Adrenal gland (tissue), 12 donors: ENCODE data around the gene EIF4A3. TPM values are rescaled to one million over a fixed set of nuclear protein-coding genes. Genes with fewer than 3 reads are reported as not detected.

Experiments used
- DNase-seq, 7 donors: peaks; one replicate each; pipeline ENCODE4 v3.0.0-alpha.2; 2019 to 2020
- H3K27ac ChIP-seq, 5 donors: fragments of 200-600 bp; sonication (generic) in 4 of 5; 1 replicate in 3 of 5; 2 replicates in 2 of 5; pipeline versions ENCODE4 v1.5.1 to v1.8.0; 2016 to 2020; ENCODE audit warnings: mild to moderate bottlenecking in 1 of 5
- H3K27me3 ChIP-seq: fragments of 200-600 bp; 2 replicates; pipeline ENCODE4 v1.8.0; 2021
- H3K36me3 ChIP-seq, 2 donors: fragments of 200-600 bp; replicated peaks in 1 of 2; 1 replicate in 1 of 2; 2 replicates in 1 of 2; pipeline versions ENCODE4 v1.5.1 to v1.8.0; 2018 to 2022
- H3K4me1 ChIP-seq, 2 donors: fragments of 200-600 bp; replicated peaks in 1 of 2; 1 replicate in 1 of 2; 2 replicates in 1 of 2; pipeline versions ENCODE4 v1.5.1 to v1.8.0; 2018 to 2021
- H3K4me3 ChIP-seq, 4 donors: fragments of 200-600 bp; sonication (generic) in 3 of 4; one replicate each; pipeline ENCODE4 v1.5.1; 2016 to 2018
- H3K9me3 ChIP-seq, 3 donors: fragments of 200-600 bp; sonication (generic) in 1 of 3; replicated peaks in 1 of 3; 1 replicate in 2 of 3; 2 replicates in 1 of 3; pipeline versions ENCODE4 v1.5.1 to v1.8.0; 2016 to 2021
- CTCF ChIP-seq, 6 experiments: fragments of 450-650 bp in 4 of 6; fragments of 200-600 bp in 2 of 6; sonication (generic) in 1 of 6; IDR thresholded peaks; 1 replicate in 5 of 6; 2 replicates in 1 of 6; pipeline versions ENCODE4 v1.5.1 to v1.8.0; 2016 to 2021; ENCODE audit warnings: antibody characterized with exemption in 6 of 6, mild to moderate bottlenecking in 2 of 6, moderate library complexity in 1 of 6
- POLR2A ChIP-seq, 2 donors: fragments of 450-650 bp; IDR thresholded peaks; one replicate each; pipeline ENCODE4 v1.6.1; 2017; ENCODE audit warnings: antibody characterized with exemption in 2 of 2, mild to moderate bottlenecking in 2 of 2, moderate library complexity in 1 of 2
- WGBS, 4 donors: extraction: QIAGEN DNeasy Blood & Tissue Kit in 2 of 4; methylation state at CpG; one replicate each; pipeline versions ENCODE4 v1.1.5 to v1.1.7; 2013 to 2017; 5-methylcytosine and 5-hydroxymethylcytosine counted together
- intact Hi-C, 2 donors: fragments of 100-400 bp; cut with DNase I; formaldehyde crosslinking; loops; one replicate each; pipeline versions ENCODE4 v1.14.1 to v1.15.0; 2022 to 2023
- polyA plus RNA-seq, 3 donors: library from polyadenylated mRNA; stranded (reverse); fragments of 200-250 nt in 2 of 3; fragments of 350-450 nt in 1 of 3; fragmentation: Illumina TruSeq in 1 of 3; extraction: RNeasy Lipid Tissue Mini Kit (QIAGEN cat#74804) in 1 of 3; gene quantifications; one replicate each; pipeline ENCODE4 v1.2.3, GENCODE V29; 2013 to 2014
- total RNA-seq, 9 donors: library from RNA; depleted of rRNA in 4 of 9; stranded (reverse); fragments of >200 nt in 4 of 9; fragments of 120-200 nt in 1 of 9; fragmentation: NEBNext Ultra II Directional in 1 of 9; extraction: Animal tissue kit (Norgen Biotek cat#: 25700) in 1 of 9; gene quantifications; one replicate each; pipeline versions ENCODE4 v1.1.0 to v1.2.4, GENCODE V29; 2013 to 2023
- donor health status: healthy with polysubstance abuse.
- donor health status: Bipolar disorder and iron deficiency.
- donor health status: DM: yes; HTN: yes; CAD: no.
- donor health status: DM: no; HTN: no; CAD: no.
- donor health status: DM: no; HTN: no; CAD: no.
- donor health status: DM: yes; HTN: yes; CAD: no.

The EIF4A3 gene
- total and polyA plus RNA-seq, 12 donors = 31.0 to 161 (median 81.0) TPM

DNA sequence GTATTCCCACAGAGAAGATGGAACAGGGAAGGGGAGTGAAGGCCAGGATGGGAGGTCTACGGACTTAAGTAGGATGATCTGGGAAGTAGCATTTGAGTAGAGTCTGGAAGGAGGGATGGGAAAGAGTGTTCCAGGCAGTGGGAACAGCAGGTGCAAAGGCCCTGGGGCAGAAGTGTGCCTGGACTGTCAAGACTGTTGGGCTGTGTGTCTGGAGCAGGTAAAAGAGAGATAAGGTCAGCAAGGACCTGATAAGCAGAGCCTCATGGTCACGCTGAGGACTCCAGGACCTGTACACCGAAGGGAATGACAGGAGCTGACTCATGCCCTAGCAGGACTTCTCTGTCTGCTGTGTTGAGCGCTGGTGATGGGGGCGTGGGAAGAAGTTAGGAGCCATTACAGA lies 22.2 kb upstream of the EIF4A3 start:
- H3K27ac ChIP-seq = no peak overlapping the region
- no peaks in the 10 kb centered on the region for H3K4me1 ChIP-seq
- WGBS, 4 donors = 63 to 82% (median 75%) methylated on average over 5 of the region's 5 CpGs
- TF ChIP-seq CTCF (IDR thresholded peaks at IDR 0.05) = no peak
- no peak for TF ChIP-seq POLR2A (IDR thresholded peaks at IDR 0.05)
- no peaks in the 10 kb centered on the region for H3K9me3 ChIP-seq
- H3K27me3 ChIP-seq = no peaks in the 10 kb centered on the region
- H3K4me3 ChIP-seq = no peak overlapping the region
- DNase-seq = no peak
- no peaks in the 10 kb centered on the region for H3K36me3 ChIP-seq
- intact Hi-C loops = no loop called here

GRCh38 chr17:80168371-80168770 lies 21.4 kb upstream of the EIF4A3 start:
- Histone ChIP-seq H3K9me3 (no peaks in the 10 kb centered on the region), H3K4me1 (no peaks in the 10 kb centered on the region), H3K36me3 (no peaks in the 10 kb centered on the region), H3K4me3 (no peak overlapping the region), H3K27me3 (no peaks in the 10 kb centered on the region), H3K27ac (no peak overlapping the region)
- 46 to 87% (median 66%) methylated on average over 3 to 5 of the region's 5 CpGs for WGBS, 4 donors
- TF ChIP-seq CTCF (IDR thresholded peaks at IDR 0.05) (no peak), POLR2A (IDR thresholded peaks at IDR 0.05) (no peak)
- no peak for DNase-seq
- intact Hi-C loops = no loop called here

GRCh38 chr17:80166446-80166845 lies 19.5 kb upstream of the EIF4A3 start:
- Histone ChIP-seq H3K36me3 (no peaks in the 10 kb centered on the region), H3K4me3 (no peak overlapping the region), H3K27me3 (no peaks in the 10 kb centered on the region), H3K9me3 (no peaks in the 10 kb centered on the region), H3K4me1 (peaks cover 0 to 7% of the 10 kb centered on the region in 2 donors), H3K27ac (no peak overlapping the region)
- intact Hi-C loops = no loop called here
- 89 to 92% (median 92%) methylated on average over 6 of the region's 6 CpGs for whole genome bisulfite sequencing, 4 donors
- TF ChIP-seq POLR2A (IDR thresholded peaks at IDR 0.05) (no peak), CTCF (IDR thresholded peaks at IDR 0.05) (no peak)
- DNase-seq = no peak

DNA sequence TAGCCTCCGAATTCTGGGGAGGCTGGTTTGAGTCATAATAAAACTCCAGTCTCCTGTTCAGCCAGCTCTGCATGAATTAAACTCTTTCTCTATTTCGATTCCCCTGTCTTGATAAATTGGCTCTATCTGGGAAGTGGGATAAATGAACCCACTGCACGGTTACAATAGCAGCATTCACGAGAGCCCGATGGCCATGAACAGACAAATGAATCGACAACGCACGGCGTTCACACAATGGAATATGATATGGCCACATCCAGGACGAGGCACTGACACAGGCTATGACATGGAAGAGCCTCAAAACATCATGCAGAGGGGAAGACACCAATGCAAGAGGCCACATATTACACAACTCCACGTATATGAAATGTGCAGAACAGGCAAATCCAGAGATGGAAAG lies 17.3 kb upstream of the EIF4A3 start:
- DNase-seq = no peak
- peaks cover 0 to 7% of the 10 kb centered on the region in 2 donors for H3K4me1 ChIP-seq
- H3K9me3 ChIP-seq = no peaks in the 10 kb centered on the region
- WGBS, 4 donors = 77 to 87% (median 83%) methylated on average over 11 of the region's 11 CpGs
- no peak overlapping the region for H3K4me3 ChIP-seq
- TF ChIP-seq POLR2A (IDR thresholded peaks at IDR 0.05) (no peak), CTCF (IDR thresholded peaks at IDR 0.05) (no peak)
- intact Hi-C loops = no loop called here
- no peaks in the 10 kb centered on the region for H3K36me3 ChIP-seq
- H3K27ac ChIP-seq = no peak overlapping the region
- H3K27me3 ChIP-seq = no peaks in the 10 kb centered on the region
